HL-60 (cell line): Measurements from ENCODE around the gene AZIN2.

Experiments
- GABPA ChIP-seq: IDR thresholded peaks from 2 replicates; pipeline ENCODE4 v1.6.1; 2012; ENCODE audit warnings: low read depth
- POLR2AphosphoS5 ChIP-seq: IDR thresholded peaks from 2 replicates; pipeline ENCODE4 v1.6.1; 2012; ENCODE audit warnings: low read depth
- TF ChIP-seq, protein P1 (sequence below): IDR thresholded peaks from one replicate; pipeline ENCODE4 v1.5.1; 2011; ENCODE audit warnings: low read length, control low read depth, inconsistent platforms; ENCODE audit not compliant: insufficient read depth
- TF ChIP-seq, protein P2 (sequence below): IDR thresholded peaks from 2 replicates; pipeline ENCODE4 v1.6.1; 2012; ENCODE audit warnings: low read depth; ENCODE audit not compliant: insufficient replicate concordance

DNA sequence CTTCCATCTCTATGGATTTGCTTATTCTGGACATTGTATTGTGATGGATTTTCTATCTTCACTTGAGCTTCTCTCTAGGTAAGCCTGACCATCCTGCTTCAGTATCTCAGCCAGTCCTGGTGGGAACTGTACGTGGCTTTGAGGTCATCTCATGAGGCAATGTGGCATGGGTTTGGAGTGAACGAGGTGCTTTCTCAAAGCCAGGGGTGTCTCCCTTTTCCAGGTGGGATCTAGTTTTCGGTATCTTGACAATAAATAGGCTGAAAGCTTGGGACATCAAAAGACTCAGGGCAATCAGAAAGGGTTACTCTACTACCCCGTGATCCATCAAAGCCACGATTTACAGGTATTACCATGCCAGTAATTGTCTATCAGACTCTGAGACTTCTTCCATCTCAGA is 40.8 kb downstream of the AZIN2 start:
- TF ChIP-seq, protein P1, sequence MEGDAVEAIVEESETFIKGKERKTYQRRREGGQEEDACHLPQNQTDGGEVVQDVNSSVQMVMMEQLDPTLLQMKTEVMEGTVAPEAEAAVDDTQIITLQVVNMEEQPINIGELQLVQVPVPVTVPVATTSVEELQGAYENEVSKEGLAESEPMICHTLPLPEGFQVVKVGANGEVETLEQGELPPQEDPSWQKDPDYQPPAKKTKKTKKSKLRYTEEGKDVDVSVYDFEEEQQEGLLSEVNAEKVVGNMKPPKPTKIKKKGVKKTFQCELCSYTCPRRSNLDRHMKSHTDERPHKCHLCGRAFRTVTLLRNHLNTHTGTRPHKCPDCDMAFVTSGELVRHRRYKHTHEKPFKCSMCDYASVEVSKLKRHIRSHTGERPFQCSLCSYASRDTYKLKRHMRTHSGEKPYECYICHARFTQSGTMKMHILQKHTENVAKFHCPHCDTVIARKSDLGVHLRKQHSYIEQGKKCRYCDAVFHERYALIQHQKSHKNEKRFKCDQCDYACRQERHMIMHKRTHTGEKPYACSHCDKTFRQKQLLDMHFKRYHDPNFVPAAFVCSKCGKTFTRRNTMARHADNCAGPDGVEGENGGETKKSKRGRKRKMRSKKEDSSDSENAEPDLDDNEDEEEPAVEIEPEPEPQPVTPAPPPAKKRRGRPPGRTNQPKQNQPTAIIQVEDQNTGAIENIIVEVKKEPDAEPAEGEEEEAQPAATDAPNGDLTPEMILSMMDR: no peak
- no peak for TF ChIP-seq POLR2AphosphoS5
- TF ChIP-seq, protein P2, sequence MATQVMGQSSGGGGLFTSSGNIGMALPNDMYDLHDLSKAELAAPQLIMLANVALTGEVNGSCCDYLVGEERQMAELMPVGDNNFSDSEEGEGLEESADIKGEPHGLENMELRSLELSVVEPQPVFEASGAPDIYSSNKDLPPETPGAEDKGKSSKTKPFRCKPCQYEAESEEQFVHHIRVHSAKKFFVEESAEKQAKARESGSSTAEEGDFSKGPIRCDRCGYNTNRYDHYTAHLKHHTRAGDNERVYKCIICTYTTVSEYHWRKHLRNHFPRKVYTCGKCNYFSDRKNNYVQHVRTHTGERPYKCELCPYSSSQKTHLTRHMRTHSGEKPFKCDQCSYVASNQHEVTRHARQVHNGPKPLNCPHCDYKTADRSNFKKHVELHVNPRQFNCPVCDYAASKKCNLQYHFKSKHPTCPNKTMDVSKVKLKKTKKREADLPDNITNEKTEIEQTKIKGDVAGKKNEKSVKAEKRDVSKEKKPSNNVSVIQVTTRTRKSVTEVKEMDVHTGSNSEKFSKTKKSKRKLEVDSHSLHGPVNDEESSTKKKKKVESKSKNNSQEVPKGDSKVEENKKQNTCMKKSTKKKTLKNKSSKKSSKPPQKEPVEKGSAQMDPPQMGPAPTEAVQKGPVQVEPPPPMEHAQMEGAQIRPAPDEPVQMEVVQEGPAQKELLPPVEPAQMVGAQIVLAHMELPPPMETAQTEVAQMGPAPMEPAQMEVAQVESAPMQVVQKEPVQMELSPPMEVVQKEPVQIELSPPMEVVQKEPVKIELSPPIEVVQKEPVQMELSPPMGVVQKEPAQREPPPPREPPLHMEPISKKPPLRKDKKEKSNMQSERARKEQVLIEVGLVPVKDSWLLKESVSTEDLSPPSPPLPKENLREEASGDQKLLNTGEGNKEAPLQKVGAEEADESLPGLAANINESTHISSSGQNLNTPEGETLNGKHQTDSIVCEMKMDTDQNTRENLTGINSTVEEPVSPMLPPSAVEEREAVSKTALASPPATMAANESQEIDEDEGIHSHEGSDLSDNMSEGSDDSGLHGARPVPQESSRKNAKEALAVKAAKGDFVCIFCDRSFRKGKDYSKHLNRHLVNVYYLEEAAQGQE: no peak
- no peak for TF ChIP-seq GABPA
